ENCODE measurements around the gene GNAI2. TPM values are rescaled to one million over a fixed set of nuclear protein-coding genes. Genes with fewer than 3 reads are reported as not detected.

GNAI2 gene
- total RNA-seq, 4 donors from 2014 or later, result 69.6 to 322 (median 74.8) TPM

GRCh38 chr3:50202353-50203112, 33.5 kb upstream of the GNAI2 start:
- DNase-seq, result no peak
- intact Hi-C loops (cut with DNase I; ENCODE audit: low total_unique reads), result no loop called here
- Histone ChIP-seq H3K27ac (no peak overlapping the region), H3K27me3 (peaks cover 94% of the 10 kb centered on the region), H3K36me3 (no peaks in the 10 kb centered on the region), H3K4me3 (no peak overlapping the region), H3K9me3 (no peaks in the 10 kb centered on the region), H3K4me1 (peaks cover 10 to 14% (median 12%) of the 10 kb centered on the region in 4 donors)
- TF ChIP-seq POLR2AphosphoS5 (IDR thresholded peaks at IDR 0.05) (no peak), EP300 (IDR thresholded peaks at IDR 0.05; ENCODE audit: low read depth) (no peak), POLR2A (IDR thresholded peaks at IDR 0.05) (no peak), CTCF (IDR thresholded peaks at IDR 0.05) (no peak)
- 48 to 83% methylated on average over 3 to 16 of the region's 16 CpGs for WGBS, 2 donors (ENCODE audit: low coverage in 1 of 2)
- in situ Hi-C loops (cut with MboI; ENCODE audit: low pct_ligation_motif_present in 1 of 4, low pct_unique_long_range_greater_than_20kb in 1 of 4, low sequenced_read_pairs in 3 of 4), result no loop called here

- 69% methylated on average over 9 of the region's 9 CpGs; no CpG with 5 or more reads in 1 of the 2 donors for WGBS, 2 donors (ENCODE audit: low coverage in 1 of 2)
- TF ChIP-seq EP300 (IDR thresholded peaks at IDR 0.05; ENCODE audit: low read depth) (no peak), POLR2AphosphoS5 (IDR thresholded peaks at IDR 0.05) (no peak), POLR2A (IDR thresholded peaks at IDR 0.05) (no peak), CTCF (IDR thresholded peaks at IDR 0.05) (no peak)
- Histone ChIP-seq H3K4me1 (peaks cover 10 to 14% (median 12%) of the 10 kb centered on the region in 4 donors), H3K9me3 (no peaks in the 10 kb centered on the region), H3K27ac (no peak overlapping the region), H3K4me3 (no peak overlapping the region), H3K36me3 (no peaks in the 10 kb centered on the region), H3K27me3 (peaks cover 86% of the 10 kb centered on the region)
- DNase-seq, result no peak
- intact Hi-C loops (cut with DNase I; ENCODE audit: low total_unique reads) (no loop called here), in situ Hi-C loops (cut with MboI; ENCODE audit: low pct_ligation_motif_present in 1 of 4, low pct_unique_long_range_greater_than_20kb in 1 of 4, low sequenced_read_pairs in 3 of 4) (no loop called here)
Observed at GRCh38 chr3:50203113-50203808, 32.7 kb upstream of the GNAI2 start.

- in situ Hi-C loops (cut with MboI; ENCODE audit: low pct_ligation_motif_present in 1 of 4, low pct_unique_long_range_greater_than_20kb in 1 of 4, low sequenced_read_pairs in 3 of 4), result no loop called here
- intact Hi-C loops (cut with DNase I; ENCODE audit: low total_unique reads), result no loop called here
- Histone ChIP-seq H3K27me3 (peaks cover 78% of the 10 kb centered on the region), H3K36me3 (no peaks in the 10 kb centered on the region), H3K4me1 (peaks cover 10 to 14% (median 12%) of the 10 kb centered on the region in 4 donors), H3K4me3 (no peak overlapping the region), H3K27ac (no peak overlapping the region), H3K9me3 (no peaks in the 10 kb centered on the region)
- TF ChIP-seq EP300 (IDR thresholded peaks at IDR 0.05; ENCODE audit: low read depth) (no peak), CTCF (IDR thresholded peaks at IDR 0.05) (no peak), POLR2A (IDR thresholded peaks at IDR 0.05) (no peak), POLR2AphosphoS5 (IDR thresholded peaks at IDR 0.05) (no peak)
- WGBS, 2 donors (ENCODE audit: low coverage in 1 of 2), result 40 to 61% methylated on average over 1 to 12 of the region's 12 CpGs
- no peak for DNase-seq
Observed at GRCh38 chr3:50203809-50204803, 31.9 kb upstream of the GNAI2 start.

Data from transverse colon (tissue), 4 donors.